Endothelial cell of umbilical vein (primary cell): Measurements from ENCODE around the gene NLGN1. TPM values are rescaled to one million over a fixed set of nuclear protein-coding genes. Genes with fewer than 3 reads are reported as not detected.

ENCODE experiments used
- BruUV-seq: library from RNA; stranded (reverse); fragments of 400-500 nt; replicated peaks from 2 replicates; lab custom pipeline; 2021; lab: Mats Ljungman, UMichigan
- CTCF ChIA-PET: fragments of 300-600, 350-600 bp; sonication (Branson Sonifier 250); formaldehyde crosslinking; loops from one replicate; lab custom pipeline; 2021; ENCODE audit warnings: antibody characterized with exemption, inconsistent platforms; lab: Charles Lee
- POLR2A ChIA-PET: fragments of 300-600, 350-600 bp; sonication (Branson Sonifier 250); formaldehyde crosslinking; loops from one replicate; lab custom pipeline; 2021; ENCODE audit warnings: antibody characterized with exemption, inconsistent platforms; lab: Charles Lee
- DNase-seq: peaks from one replicate; pipeline ENCODE4 v3.0.0-alpha.2; 2011; ENCODE audit warnings: low read depth, low spot score
- FAIRE-seq: peaks from 2 replicates; lab custom pipeline; 2011; peaks lifted over from hg19 to GRCh38; lab: Jason Lieb, UNC
- H2AFZ ChIP-seq: 2 replicates; pipeline ENCODE4 v1.6.0; 2012; ENCODE audit warnings: low read depth, low read length, control low read depth, inconsistent platforms
- H3K27ac ChIP-seq: 2 replicates; pipeline ENCODE4 v1.5.1; 2011; ENCODE audit warnings: low read depth, mild to moderate bottlenecking, control low read depth, low read length, moderate library complexity; ENCODE audit not compliant: insufficient read depth
- H3K27me3 ChIP-seq, 2 experiments: 2 replicates each; pipeline versions ENCODE4 v1.6.0 to v1.6.1; 2011; ENCODE audit warnings: low read length in 2 of 2, mixed read lengths in 1 of 2; ENCODE audit not compliant: control insufficient read depth in 2 of 2, insufficient read depth in 2 of 2
- H3K36me3 ChIP-seq, 2 experiments: 2 replicates in 1 of 2; 3 replicates in 1 of 2; pipeline ENCODE4 v1.5.1; 2011; ENCODE audit warnings: low read length in 2 of 2, mild to moderate bottlenecking in 1 of 2, moderate library complexity in 1 of 2; ENCODE audit not compliant: control insufficient read depth in 2 of 2, insufficient read depth in 2 of 2; ENCODE audit errors: extremely low read depth in 1 of 2
- H3K4me1 ChIP-seq: 3 replicates; pipeline ENCODE4 v1.5.1; 2011; ENCODE audit warnings: mild to moderate bottlenecking, low read length; ENCODE audit not compliant: control insufficient read depth, insufficient read depth; ENCODE audit errors: extremely low read depth
- H3K4me2 ChIP-seq: 2 replicates; pipeline ENCODE4 v1.6.1; 2011; ENCODE audit warnings: low read length, control low read depth, mixed read lengths; ENCODE audit not compliant: insufficient read depth
- H3K4me3 ChIP-seq, 3 experiments: fragments of 200-600 bp in 1 of 3; sonication (generic), shearing (Covaris generic) in 1 of 3; replicated peaks in 1 of 3; 2 replicates each; pipeline ENCODE4 v1.5.1; 2011 to 2016; ENCODE audit warnings: control low read depth in 3 of 3, low read length in 3 of 3, mild to moderate bottlenecking in 2 of 3, inconsistent platforms in 1 of 3, low read depth in 1 of 3, moderate library complexity in 1 of 3; ENCODE audit not compliant: insufficient read depth in 1 of 3
- H3K79me2 ChIP-seq: 2 replicates; pipeline ENCODE4 v1.6.0; 2012; ENCODE audit warnings: low read length, inconsistent platforms; ENCODE audit not compliant: control insufficient read depth, insufficient read depth
- H3K9ac ChIP-seq: replicated peaks from 2 replicates; pipeline ENCODE3; 2011; ENCODE audit warnings: low read length, control low read depth; ENCODE audit not compliant: insufficient read depth; ENCODE audit errors: extremely low read depth
- H3K9me1 ChIP-seq: replicated peaks from 3 replicates; pipeline ENCODE4 v1.6.0; 2011; ENCODE audit warnings: mild to moderate bottlenecking, low read length; ENCODE audit not compliant: control insufficient read depth, insufficient read depth; ENCODE audit errors: extremely low read depth
- H3K9me3 ChIP-seq: replicated peaks from 2 replicates; pipeline ENCODE4 v1.5.1; 2012; ENCODE audit warnings: low read length, inconsistent platforms; ENCODE audit not compliant: control insufficient read depth, insufficient read depth
- H4K20me1 ChIP-seq: replicated peaks from 2 replicates; pipeline ENCODE3; 2011; ENCODE audit warnings: mild to moderate bottlenecking, low read length; ENCODE audit not compliant: control insufficient read depth, insufficient read depth; ENCODE audit errors: extremely low read depth
- CTCF ChIP-seq, 2 donors: IDR thresholded peaks; 1 replicate in 1 of 2; 2 replicates in 1 of 2; pipeline ENCODE4 v1.5.1; 2011; ENCODE audit warnings: low read length in 2 of 2, mild to moderate bottlenecking in 2 of 2, moderate library complexity in 2 of 2, control low read depth in 1 of 2, inconsistent platforms in 1 of 2, low read depth in 1 of 2; ENCODE audit not compliant: insufficient read depth in 1 of 2; ENCODE audit errors: extremely low read depth in 1 of 2
- EZH2 ChIP-seq: IDR thresholded peaks from 2 replicates; pipeline ENCODE4 v1.6.1; 2012; ENCODE audit warnings: borderline replicate concordance, low read depth, mild to moderate bottlenecking, moderate library complexity, low read length, inconsistent platforms; ENCODE audit not compliant: severe bottlenecking
- FOS ChIP-seq: IDR thresholded peaks from 2 replicates; pipeline ENCODE4 v1.6.1; 2011; ENCODE audit warnings: mild to moderate bottlenecking, low read length, moderate library complexity, borderline replicate concordance; ENCODE audit not compliant: insufficient read depth
- GATA2 ChIP-seq: IDR thresholded peaks from 2 replicates; pipeline ENCODE4 v1.7.0; 2011; ENCODE audit warnings: low read depth, mild to moderate bottlenecking, moderate library complexity, mixed read lengths, low read length; ENCODE audit not compliant: insufficient read length, insufficient read depth
- JUN ChIP-seq: IDR thresholded peaks from 2 replicates; pipeline ENCODE4 v1.6.1; 2011; ENCODE audit warnings: borderline replicate concordance, low read depth; ENCODE audit not compliant: insufficient read length, insufficient read depth
- MAX ChIP-seq: IDR thresholded peaks from 2 replicates; pipeline ENCODE4 v1.6.1; 2011; ENCODE audit not compliant: insufficient read depth, insufficient read length
- MYC ChIP-seq: IDR thresholded peaks from one replicate; pipeline ENCODE4 v1.6.1; 2011; ENCODE audit warnings: mild to moderate bottlenecking, low read depth, low read length
- POLR2A ChIP-seq: IDR thresholded peaks from 2 replicates; pipeline ENCODE4 v1.6.1; 2012; ENCODE audit warnings: low read depth, mild to moderate bottlenecking, control low read depth, low read length
- POLR2AphosphoS5 ChIP-seq: IDR thresholded peaks from 2 replicates; pipeline ENCODE4 v1.6.1; 2012; ENCODE audit warnings: low read depth, mild to moderate bottlenecking, control low read depth, low read length, moderate library complexity; ENCODE audit not compliant: insufficient read depth
- dilution Hi-C: fragments of 300-500 bp; cut with MboI; formaldehyde crosslinking; loops from one replicate; pipeline ENCODE4 v1.15.0; 2019; ENCODE audit warnings: low sequenced_read_pairs; ENCODE audit not compliant: extremely low pct_ligation_motif_present
- intact Hi-C: fragments of 100-400 bp; cut with micrococcal nuclease; formaldehyde crosslinking; loops from one replicate; pipeline ENCODE4 v1.10.0; 2022
- polyA plus RNA-seq, 4 experiments: library from polyadenylated mRNA; depleted of rRNA in 3 of 4; stranded (reverse) in 3 of 4; unstranded in 1 of 4; fragments of >200 nt; gene quantifications; 2 replicates each; pipeline versions ENCODE4 v1.2.1 to v1.2.3, GENCODE V29; 2011 to 2012; ENCODE audit warnings: missing spikeins in 1 of 4
- total RNA-seq: library from RNA; stranded (reverse); gene quantifications from 2 replicates; pipeline ENCODE4 v1.2.3, GENCODE V29; 2021

NLGN1 gene
- total and polyA plus RNA-seq, 2 donors (not counting 3 experiments of a cell fraction or from before 2014, with no cell fraction given), result 7.9 to 16.3 TPM

GRCh38 chr3:173986861-173987410 is 589.4 kb downstream of the NLGN1 start:
- Histone ChIP-seq H3K4me2 (no peak overlapping the region), H3K9me1 (no peaks in the 10 kb centered on the region), H3K4me1 (no peaks in the 10 kb centered on the region), H2AFZ (no peak overlapping the region), H3K36me3 (no peaks in the 10 kb centered on the region), H4K20me1 (no peaks in the 10 kb centered on the region), H3K9me3 (no peaks in the 10 kb centered on the region), H3K79me2 (no peaks in the 10 kb centered on the region), H3K4me3 (no peak overlapping the region), H3K9ac (no peak overlapping the region), H3K27ac (no peak overlapping the region), H3K27me3 (no peaks in the 10 kb centered on the region)
- BruUV-seq, result no TSS peak
- FAIRE-seq, result no peak
- intact Hi-C loops (no loop called here), dilution Hi-C loops (no loop called here)
- no peak for TF ChIP-seq MYC
- no peak for TF ChIP-seq POLR2AphosphoS5
- no peak for TF ChIP-seq POLR2A
- TF ChIP-seq JUN, result no peak
- TF ChIP-seq GATA2, result no peak
- no peak for TF ChIP-seq EZH2
- no peak for TF ChIP-seq CTCF (IDR thresholded peaks at IDR 0.05; ENCODE audit: extremely low read depth in 1 of 2, insufficient read depth in 1 of 2, low read depth in 1 of 2, low read length in 2 of 2)
- no peak for TF ChIP-seq FOS
- no peak for TF ChIP-seq MAX
- no peak for DNase-seq
- CTCF ChIA-PET, result no interaction called here
- POLR2A ChIA-PET, result no interaction called here
